Urinary bladder (tissue), 4 donors: ENCODE measurements around the gene PNKD. TPM values are rescaled to one million over a fixed set of nuclear protein-coding genes. Genes with fewer than 3 reads are reported as not detected.

Source experiments
- DNase-seq: peaks from one replicate; pipeline ENCODE4 v3.0.0-alpha.2; 2015; ENCODE audit errors: extremely low spot score
- H3K27ac ChIP-seq: one replicate; pipeline ENCODE4 v1.5.1; 2013; ENCODE audit warnings: low read depth, mild to moderate bottlenecking, moderate library complexity
- H3K36me3 ChIP-seq: one replicate; pipeline ENCODE4 v1.6.1; 2013; ENCODE audit warnings: mild to moderate bottlenecking, moderate library complexity; ENCODE audit not compliant: insufficient read depth
- H3K4me1 ChIP-seq: one replicate; pipeline ENCODE4 v1.6.1; 2013; ENCODE audit warnings: mild to moderate bottlenecking, moderate library complexity; ENCODE audit not compliant: insufficient read depth
- H3K4me3 ChIP-seq: one replicate; pipeline ENCODE4 v1.5.1; 2013; ENCODE audit warnings: low read depth, low read length
- WGBS: extraction: QIAGEN DNeasy Blood & Tissue Kit; methylation state at CpG from one replicate; pipeline ENCODE4 v1.1.7; 2013; 5-methylcytosine and 5-hydroxymethylcytosine counted together
- polyA plus RNA-seq: library from polyadenylated mRNA; stranded (reverse); fragments of 200-250 nt; gene quantifications from one replicate; pipeline ENCODE4 v1.2.3, GENCODE V29; 2013
- total RNA-seq: library from RNA; depleted of rRNA; stranded (reverse); fragments of >200 nt; gene quantifications from one replicate; pipeline ENCODE4 v1.2.3, GENCODE V29; 2014
- donor health status: healthy with polysubstance abuse.
- donor health status: healthy.

PNKD gene
- total and polyA plus RNA-seq, 2 donors = 24.6 to 92.7 TPM

- DNase-seq = no peak
- 41% methylated on average over 8 of the region's 8 CpGs for WGBS
- Histone ChIP-seq H3K4me3 (no peak overlapping the region), H3K36me3 (peaks cover 2% of the 10 kb centered on the region), H3K27ac (no peak overlapping the region), H3K4me1 (no peaks in the 10 kb centered on the region)
These were observed 8.7 kb upstream of the PNKD start for GRCh38 chr2:218261423-218262236.

GRCh38 chr2:218262237-218262600 is 8.1 kb upstream of the PNKD start:
- H3K36me3 ChIP-seq = peaks cover 5% of the 10 kb centered on the region
- no peaks in the 10 kb centered on the region for H3K4me1 ChIP-seq
- H3K27ac ChIP-seq = no peak overlapping the region
- WGBS = 46% methylated on average over 6 of the region's 6 CpGs
- no peak overlapping the region for H3K4me3 ChIP-seq
- no peak for DNase-seq

- Histone ChIP-seq H3K27ac (no peak overlapping the region), H3K36me3 (peaks cover 8% of the 10 kb centered on the region), H3K4me1 (no peaks in the 10 kb centered on the region), H3K4me3 (no peak overlapping the region)
- WGBS = 73% methylated on average over 39 of the region's 39 CpGs
- no peak for DNase-seq
These were observed 7.4 kb upstream of the PNKD start for GRCh38 chr2:218262631-218263586.

- no peak for DNase-seq
- Histone ChIP-seq H3K4me1 (no peaks in the 10 kb centered on the region), H3K4me3 (no peak overlapping the region), H3K27ac (peak overlapping the region; percentile 56), H3K36me3 (peaks cover 8% of the 10 kb centered on the region)
- WGBS = 41% methylated on average over 17 of the region's 17 CpGs
These were observed 6.3 kb upstream of the PNKD start for GRCh38 chr2:218263817-218264641.

- no peak for DNase-seq
These were observed 5.4 kb upstream of the PNKD start for GRCh38 chr2:218264773-218265561.

GRCh38 chr2:218265626-218266025 is 4.7 kb upstream of the PNKD start:
- DNase-seq = no peak
- H3K4me3 ChIP-seq = no peak overlapping the region
- no peaks in the 10 kb centered on the region for H3K4me1 ChIP-seq
- WGBS = 91% methylated on average over 8 of the region's 8 CpGs
- H3K27ac ChIP-seq = no peak overlapping the region
- H3K36me3 ChIP-seq = peaks cover 8% of the 10 kb centered on the region

More at GRCh38 chr2:218264773-218265561, 5.4 kb upstream of the PNKD start:
- H3K4me1 ChIP-seq = no peaks in the 10 kb centered on the region
- no peak overlapping the region for H3K27ac ChIP-seq
- H3K4me3 ChIP-seq = no peak overlapping the region
- H3K36me3 ChIP-seq = peaks cover 8% of the 10 kb centered on the region
- 81% methylated on average over 22 of the region's 22 CpGs for WGBS

GRCh38 chr2:218266316-218266979 is 3.9 kb upstream of the PNKD start:
- no peak overlapping the region for H3K4me3 ChIP-seq
- H3K36me3 ChIP-seq = peaks cover 8% of the 10 kb centered on the region
- H3K4me1 ChIP-seq = no peaks in the 10 kb centered on the region
- H3K27ac ChIP-seq = no peak overlapping the region
- 94% methylated on average over 15 of the region's 15 CpGs for WGBS
- DNase-seq = no peak

- no peak overlapping the region for H3K27ac ChIP-seq
- DNase-seq = no peak
- WGBS = 97% methylated on average over 6 of the region's 6 CpGs
- H3K4me1 ChIP-seq = no peaks in the 10 kb centered on the region
- H3K36me3 ChIP-seq = peaks cover 8% of the 10 kb centered on the region
- H3K4me3 ChIP-seq = no peak overlapping the region
These were observed 3.1 kb upstream of the PNKD start for GRCh38 chr2:218267259-218267658.

- H3K36me3 ChIP-seq = peaks cover 7% of the 10 kb centered on the region
- no peaks in the 10 kb centered on the region for H3K4me1 ChIP-seq
- no peak for DNase-seq
- H3K27ac ChIP-seq = peak overlapping the region; percentile 25
- WGBS = 5% methylated on average over 23 of the region's 23 CpGs
- H3K4me3 ChIP-seq = peak overlapping the region; percentile 76
These were observed 585 bp downstream of the PNKD start for GRCh38 chr2:218270721-218271486.

- H3K4me1 ChIP-seq = no peaks in the 10 kb centered on the region
- H3K4me3 ChIP-seq = peak overlapping the region; percentile 76
- H3K27ac ChIP-seq = no peak overlapping the region
- WGBS = 52% methylated on average over 4 of the region's 4 CpGs
- H3K36me3 ChIP-seq = peaks cover 9% of the 10 kb centered on the region
- DNase-seq = no peak
These were observed 1.1 kb downstream of the PNKD start for GRCh38 chr2:218271487-218271797.

- DNase-seq = no peak
- H3K4me3 ChIP-seq = no peak overlapping the region
- peaks cover 7% of the 10 kb centered on the region for H3K36me3 ChIP-seq
- peak overlapping the region; percentile 70 for H3K27ac ChIP-seq
- WGBS = 57% methylated on average over 5 of the region's 5 CpGs
- no peaks in the 10 kb centered on the region for H3K4me1 ChIP-seq
These were observed 1.7 kb downstream of the PNKD start for GRCh38 chr2:218271865-218272530.
